Stimulated activated CD4-positive, alpha-beta T cell treated with anti-CD3 and anti-CD28 coated beads, Interleukin-2, amount 100 ng/mL, for 24 hours (primary cell): Measurements from ENCODE around the gene TXNDC2.

Experiments
- DNase-seq, 2 donors: peaks; one replicate each; pipeline ENCODE4 v3.0.0-alpha.2; 2020

The TXNDC2 gene

DNA sequence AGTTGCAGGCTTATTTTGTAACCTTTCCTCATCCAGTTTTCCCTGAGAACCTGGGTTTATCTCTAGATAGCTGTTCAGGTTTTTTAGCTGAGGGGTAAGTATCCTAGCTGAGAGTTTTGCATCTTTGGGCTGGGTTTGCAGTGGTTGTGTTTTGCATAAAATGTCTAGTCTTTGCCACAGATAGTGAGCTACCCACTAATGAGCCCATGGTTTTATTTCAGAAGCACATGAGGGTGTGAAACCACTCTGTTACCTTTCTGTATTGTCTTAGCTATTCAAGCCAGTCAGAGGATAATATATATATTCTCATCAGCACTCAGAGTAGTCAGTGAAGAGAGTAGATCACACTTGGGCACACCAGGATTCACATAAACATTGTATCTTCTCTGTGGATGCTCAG lies 24.6 kb upstream of the TXNDC2 start:
- DNase-seq = no peak

DNA sequence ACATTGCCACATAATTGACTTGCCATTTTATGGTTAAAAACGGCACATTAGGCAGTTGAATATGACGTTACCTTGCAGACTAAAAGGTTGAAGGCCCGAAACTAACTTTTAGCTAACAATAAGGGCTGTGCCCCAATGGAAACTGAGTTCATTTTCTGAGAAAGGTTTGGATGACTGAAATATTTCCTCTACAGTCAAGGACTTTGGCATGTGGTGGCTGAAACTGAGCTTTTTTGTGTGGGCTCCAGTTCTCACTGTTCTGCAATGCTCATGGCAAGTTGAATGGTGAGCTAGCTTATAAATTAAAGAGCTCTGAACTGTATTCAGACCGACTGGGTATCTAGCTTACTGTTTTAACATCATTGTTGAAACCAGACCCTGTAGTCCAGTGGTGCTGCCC lies 23.8 kb upstream of the TXNDC2 start:
- DNase-seq = peak in 1 of 2 donors; percentile 22

DNA sequence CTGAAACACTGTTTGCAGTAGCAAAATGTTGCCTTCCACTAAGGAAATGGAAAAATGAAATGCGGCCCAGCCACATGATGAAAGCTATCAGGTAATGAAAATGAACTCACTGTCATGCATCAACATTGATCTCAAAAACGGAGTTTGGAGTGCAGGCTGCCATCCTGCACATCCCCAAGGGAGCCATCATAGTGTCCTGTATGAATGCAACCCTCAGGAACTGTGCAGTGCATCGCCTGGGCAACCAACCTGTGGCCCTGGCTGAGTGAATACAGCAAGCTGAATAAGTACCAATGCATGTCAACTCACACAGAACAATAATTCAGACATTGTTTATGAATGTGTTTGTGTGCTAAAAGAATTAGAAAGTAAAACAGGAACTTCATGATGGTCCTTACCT lies 23.1 kb upstream of the TXNDC2 start:
- no peak for DNase-seq

DNA sequence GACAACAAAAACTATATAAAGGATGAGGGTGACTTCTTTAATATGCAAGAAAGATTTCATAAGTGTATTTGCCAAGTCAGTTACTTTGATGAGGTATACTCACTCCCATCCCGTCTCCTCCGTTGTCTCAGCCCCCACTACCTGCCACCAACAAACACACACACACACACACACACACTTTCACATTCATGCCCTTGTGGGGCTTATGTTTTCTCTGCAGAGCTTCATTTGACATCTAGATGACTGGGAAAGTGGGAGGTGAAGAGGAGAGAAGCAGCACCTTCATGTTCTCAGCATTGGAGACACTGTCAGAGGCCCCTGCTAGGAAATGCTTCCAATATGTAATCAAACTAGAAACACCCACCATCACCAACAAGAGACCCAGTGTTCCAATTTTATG lies 22.5 kb upstream of the TXNDC2 start:
- DNase-seq = no peak

DNA sequence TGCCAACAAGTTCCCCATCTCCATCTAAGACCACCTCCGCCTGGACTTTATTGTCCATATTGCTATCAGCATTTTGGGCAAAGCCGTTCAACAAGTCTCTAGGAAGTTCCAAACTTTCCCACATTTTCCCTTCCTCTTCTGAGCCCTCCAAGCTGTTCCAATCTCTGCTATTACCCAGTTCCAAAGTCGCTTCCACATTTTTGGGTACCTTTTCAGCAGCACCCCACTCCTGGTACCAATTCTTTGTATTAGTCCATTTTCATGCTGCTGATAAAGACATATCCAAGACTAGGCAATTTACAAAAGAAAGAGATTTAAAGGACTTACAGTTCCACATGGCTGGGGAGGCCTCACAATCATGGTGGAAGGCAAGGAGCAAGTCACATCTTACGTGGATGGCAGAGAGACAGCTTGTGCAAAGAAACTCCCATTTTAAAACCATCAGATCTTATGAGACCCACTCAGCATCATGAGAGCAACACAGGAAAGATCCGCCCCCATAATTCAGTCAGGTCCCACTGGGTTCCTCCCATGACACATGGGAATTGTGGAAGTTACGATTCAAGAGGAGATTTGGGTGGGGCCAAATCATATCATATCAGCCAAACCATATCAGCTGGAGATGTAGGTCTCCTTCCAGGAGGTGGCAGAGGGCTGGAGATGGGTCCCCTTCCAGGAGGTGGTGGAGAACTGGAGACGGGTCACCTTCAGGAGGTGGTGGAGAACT lies 19.8 kb upstream of the TXNDC2 start:
- no peak for DNase-seq

DNA sequence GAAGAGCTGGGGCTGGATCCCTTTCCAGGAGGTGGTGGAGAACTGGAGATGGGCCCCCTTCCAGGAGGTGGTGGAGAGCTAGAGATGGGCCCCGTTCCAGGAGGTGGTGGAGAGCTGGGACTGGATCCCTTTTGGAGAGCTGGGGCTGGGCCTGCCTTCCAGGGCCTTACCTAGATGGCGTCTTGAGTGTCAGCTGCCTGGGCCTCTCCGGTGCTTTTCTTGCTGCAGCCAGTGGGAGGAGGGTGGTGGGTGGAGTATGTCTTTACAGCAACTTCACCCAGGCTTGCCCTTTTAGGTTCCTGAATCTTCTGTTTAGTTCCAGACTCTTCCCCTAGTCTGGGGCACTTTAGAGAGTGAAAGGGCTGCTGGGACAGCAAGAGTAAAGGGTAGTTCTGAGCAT lies 19.1 kb upstream of the TXNDC2 start:
- no peak for DNase-seq

DNA sequence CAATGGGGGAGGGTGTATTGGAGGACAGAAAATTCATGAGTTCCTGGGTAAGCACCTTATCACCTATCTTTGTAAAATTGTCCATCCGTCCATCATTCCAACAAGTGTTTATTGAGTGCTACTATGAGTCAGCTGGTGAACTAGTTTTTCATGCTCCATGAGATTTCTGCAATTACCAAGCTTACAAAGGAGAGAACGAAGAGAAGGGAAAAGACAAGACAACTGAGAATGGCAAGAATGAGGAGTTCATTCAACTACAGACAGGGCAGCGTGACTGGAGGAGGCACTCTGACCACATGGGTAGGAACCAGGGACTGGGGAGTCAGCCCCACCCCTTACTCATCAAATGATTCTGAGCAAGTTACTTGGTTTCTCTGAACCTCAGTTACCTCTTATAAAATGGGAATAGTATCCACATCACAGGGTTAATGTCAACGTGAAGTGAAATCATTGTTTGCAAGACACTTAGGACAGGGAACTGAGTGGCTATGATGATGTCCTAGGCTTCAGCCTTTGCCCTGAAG lies 18.6 kb upstream of the TXNDC2 start:
- DNase-seq = no peak

DNA sequence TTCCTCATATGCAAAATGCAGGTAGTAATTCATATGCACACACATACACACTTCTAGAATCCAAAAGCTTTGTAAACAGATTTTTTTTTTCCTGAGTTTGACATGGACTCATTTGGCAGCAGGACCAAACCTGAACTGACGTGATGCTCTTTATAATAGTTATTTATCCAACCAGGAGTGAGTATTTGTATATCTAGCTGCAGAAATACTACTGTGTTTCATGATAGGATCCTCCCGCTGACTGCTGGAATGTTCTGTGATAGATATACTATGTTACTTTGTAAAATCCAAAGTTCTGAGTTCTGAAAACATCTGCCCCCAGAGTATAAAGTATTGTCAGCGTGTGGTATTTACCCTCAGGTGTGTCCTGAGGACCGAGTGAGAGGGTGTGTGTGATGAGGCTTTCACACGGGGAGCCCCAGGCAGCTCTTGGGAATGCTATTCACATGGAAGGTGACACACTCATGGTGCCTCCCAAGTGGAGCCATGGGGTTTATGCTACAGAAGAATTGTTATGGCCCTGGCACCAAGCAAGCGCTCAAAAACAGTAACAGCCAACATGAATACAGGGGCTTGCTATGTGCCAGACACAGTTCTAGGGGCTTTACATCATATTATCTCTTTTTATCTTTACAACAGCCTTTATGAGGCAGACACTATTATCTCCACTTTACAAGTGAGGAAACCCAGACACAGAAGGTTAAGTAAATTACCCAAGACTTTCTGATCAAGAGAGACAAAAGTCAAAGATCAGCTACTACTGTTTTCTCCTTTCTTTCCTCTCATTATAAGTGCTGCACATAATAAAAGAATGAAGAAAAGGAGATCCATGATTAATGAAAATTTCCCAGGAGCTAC lies 16.7 kb upstream of the TXNDC2 start:
- DNase-seq = no peak

DNA sequence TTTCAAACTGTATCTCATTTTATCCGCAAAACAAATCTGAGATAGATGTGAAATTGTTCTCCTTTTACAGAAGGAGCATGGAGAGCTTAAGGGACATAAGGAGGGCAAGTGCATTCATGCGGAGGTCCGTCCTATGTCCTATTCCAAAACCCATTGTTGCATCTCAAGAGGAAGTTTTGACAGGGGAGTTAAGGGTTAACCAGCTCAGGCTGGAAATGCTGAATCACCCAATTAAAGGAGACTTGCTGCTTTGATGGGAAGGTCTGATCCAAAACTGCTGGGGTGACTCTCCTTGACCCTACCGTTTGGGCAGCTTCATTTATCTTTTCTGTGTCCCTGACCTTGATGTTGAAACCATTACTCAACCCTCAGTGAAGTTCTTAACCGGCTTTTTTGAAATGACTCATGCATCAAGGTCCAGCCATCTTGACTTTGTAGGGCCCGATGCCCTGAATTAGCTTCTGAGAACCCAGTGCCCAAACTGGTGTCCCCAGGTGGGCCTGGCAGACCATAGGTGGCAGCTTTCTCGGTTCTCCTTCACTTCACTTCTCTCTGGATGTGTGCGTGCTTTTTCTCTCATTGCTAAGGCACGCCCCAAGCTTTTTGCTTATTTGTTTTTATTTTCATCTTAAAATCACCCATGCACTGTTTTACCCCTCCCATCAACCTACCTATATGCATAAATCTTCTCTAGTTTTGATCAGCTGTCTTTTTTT lies 15.9 kb upstream of the TXNDC2 start:
- no peak for DNase-seq

DNA sequence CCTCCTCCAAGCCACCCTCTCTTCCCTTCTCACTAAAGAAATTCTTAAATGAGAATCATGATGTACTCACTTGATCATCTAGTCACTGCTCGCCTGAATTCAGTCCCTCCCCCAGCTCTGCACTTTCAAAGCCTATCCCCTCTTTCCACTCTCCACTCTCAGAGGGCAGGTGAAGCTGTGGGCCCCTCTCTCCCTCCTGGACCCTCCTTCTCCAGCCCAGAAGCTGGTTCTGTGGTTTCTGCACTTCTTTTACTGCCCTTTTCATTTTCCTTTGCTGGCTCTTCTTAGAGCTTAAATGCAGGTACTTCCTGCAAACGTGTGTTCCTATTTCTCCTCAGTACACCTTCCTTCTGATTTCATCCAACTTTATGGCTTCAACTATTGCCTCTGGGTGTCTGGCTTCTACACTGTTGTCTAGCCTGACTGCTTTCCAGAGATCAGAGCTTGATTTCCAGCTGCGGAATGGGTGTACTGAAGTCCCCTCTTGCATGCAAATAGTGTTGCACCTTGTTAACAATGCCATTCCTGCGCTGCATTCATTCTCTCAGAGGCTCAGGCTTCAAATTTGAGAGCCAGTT lies 15.3 kb upstream of the TXNDC2 start:
- DNase-seq = no peak

DNA sequence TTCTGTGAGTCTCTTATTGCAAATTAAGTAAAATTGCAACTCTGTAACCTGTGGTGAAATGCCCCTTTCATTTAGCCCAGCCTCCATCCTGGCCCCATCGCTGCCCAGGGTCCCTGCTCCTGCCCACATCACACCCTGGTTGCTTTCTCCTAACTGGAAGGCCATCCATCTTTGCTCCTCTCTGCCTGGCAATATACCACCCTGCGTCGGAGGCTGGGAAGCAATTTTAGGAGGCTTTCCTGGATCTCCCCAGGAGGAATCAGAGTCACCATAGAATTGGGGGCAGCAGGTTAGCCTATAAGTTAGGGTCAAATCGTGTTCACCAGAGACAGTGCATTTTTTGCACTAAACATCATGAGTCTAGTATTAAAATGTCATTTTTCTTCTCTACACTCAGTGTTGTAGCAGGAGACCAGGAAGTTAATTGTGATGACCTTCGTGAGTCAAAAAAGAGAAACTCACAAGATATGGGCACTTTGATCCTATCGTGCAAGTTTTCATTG lies 14.5 kb upstream of the TXNDC2 start:
- DNase-seq = no peak

DNA sequence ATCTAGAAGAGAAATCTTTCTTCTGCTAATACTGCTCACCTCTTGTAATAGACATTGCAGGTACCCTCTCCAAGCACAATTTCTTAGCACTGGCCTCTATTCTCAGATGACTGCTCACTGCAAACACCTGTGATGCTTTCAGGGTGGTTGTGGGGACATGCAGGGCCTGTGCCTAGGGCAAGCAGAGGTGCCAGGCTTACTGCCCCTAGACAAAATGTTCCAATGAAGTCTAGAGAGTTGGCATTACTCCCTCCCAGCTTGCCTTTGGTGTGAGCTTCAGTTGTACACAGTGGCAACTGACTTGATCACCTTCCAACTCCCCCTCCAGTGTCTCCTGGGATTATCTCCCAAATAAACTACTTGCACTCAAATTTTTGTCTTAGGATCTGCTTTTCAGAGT lies 12.9 kb upstream of the TXNDC2 start:
- no peak for DNase-seq

DNA sequence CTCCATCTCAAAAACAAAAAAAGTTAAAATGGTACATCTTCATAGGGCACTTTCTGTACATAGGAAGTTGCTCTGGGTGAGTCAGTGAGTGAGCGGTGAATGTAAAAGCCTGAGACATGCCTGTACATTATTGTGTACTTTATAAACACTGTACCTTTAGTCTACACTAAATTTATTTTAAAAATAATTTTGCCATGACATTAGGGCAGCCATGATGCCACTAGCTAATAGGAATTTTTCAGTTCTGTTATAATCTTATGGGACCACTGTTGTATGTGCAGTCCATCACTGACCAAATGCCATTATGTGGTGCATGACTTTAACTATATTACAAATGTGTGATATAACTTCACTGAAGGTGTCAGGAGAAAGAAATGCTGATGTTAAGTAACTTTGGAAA lies 11.0 kb upstream of the TXNDC2 start:
- DNase-seq = no peak

DNA sequence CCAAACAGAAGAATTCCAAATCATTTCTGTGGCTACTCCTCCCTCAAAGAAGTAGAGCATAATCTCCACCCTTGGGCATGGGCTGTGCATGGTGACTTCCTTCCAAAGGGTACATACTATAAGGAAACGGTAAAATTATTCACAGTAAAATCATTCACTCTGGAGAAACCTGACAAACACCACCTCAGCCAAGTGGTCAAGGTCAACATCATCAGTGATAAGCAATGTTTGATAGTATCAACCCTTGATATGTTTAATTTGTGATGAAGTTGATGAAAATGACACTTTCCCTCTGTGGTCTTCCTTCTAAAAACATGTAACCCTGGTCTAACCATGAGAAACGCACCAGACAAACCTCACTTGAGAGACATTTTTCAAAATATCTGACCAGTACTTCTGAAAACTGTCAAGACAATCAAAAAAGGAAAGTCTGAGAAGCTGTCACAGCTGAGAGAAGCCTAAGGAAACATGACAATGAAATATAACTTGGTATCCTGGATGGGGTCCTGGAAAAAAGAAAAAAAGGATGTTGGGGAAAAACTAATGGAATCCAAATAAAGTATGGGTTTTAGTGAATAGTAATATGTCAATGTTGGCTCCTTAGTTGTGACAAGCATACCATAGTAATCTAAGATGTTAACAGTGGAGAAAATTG lies 9.4 kb upstream of the TXNDC2 start:
- no peak for DNase-seq

DNA sequence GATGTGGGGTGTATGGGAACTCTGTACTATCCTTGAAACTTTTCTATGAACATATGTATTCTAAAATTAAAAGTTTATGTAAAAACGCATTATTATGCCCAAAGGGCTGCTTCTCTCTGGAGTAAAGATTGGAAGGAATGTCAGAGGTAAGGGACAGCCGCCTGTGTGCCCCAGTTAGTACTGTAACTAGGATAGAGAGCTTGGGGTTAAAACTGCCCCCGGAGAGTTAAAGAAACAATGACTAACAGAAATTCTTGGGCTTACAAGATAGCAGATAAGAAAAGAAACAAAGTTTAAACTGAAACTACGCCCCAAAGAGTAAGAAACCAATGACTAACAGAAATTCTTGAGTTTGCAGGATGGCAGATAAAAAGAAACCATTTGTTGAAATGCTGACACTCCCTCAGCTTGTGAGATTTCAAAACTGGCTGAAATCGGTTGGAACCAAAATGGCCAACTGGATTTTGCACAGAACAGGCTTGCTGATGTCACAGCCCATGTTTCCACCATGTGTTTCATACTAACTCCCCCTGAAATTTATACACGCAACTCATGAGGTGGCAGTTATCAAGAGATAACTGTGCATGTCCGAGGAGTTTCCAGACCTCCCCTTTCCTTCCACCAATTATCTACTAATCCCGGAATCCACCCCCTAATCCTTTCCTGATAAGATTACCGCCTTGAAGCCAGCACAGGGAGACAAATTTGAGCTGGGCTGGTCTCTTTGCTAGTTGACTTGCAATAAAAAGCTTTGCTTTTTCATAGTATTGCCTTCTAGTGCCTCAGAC lies 8.7 kb upstream of the TXNDC2 start:
- no peak for DNase-seq

DNA sequence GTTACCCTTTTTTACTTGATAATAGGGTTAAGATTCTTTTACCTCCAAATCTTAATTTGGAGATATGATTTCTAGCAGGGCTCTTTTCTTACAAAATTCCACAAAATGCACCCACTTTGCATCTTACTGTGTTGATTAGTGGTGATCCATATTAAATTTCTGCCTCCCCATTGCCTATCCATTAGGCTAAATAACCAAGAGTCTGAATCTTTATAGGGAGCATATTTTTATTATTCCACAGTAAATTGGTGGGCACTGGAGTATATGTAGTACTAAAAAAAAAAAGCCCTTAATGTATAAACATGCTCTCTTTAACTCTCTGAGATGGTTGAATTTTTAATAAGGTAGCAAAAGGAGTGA lies 8.1 kb upstream of the TXNDC2 start:
- DNase-seq = no peak

DNA sequence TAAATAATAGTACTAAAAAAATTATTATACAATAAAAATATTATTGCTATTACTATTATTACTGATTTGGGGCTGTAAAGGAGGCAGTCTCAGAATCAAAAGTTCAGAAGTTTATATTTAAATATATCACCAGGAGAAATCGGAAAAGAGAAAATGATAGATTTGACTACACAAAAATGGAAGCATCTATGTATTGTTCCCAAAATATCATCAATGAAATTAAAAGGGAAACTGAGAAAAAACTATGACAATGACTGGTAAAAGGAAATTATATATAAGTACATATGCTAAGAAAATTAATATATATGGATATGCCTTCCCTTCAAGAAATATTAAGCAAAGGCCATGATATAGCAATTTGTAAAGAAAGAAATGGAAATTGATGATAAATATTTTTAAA lies 7.7 kb upstream of the TXNDC2 start:
- DNase-seq = no peak

DNA sequence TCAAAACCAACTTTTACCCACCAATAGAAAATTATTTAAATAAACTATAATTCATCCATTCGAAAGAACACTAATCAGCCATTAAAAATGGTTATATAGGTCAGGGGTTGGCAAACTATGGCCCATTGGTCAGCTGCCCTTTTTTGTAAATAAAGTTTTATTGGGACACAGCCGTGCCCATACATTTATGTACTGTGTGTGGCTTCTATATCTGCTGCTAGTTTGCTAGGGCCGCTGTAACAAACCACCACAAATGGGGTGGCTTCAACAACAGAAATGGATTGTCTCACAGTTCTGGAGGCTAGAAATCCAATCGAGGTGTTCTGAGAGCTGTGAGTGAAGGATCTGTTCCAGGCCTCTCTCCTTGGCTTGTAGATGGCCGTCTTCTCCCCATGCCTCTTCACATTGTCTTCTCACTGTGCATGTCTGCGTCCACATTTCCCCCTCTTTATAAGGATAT lies 7.0 kb upstream of the TXNDC2 start:
- DNase-seq = no peak

DNA sequence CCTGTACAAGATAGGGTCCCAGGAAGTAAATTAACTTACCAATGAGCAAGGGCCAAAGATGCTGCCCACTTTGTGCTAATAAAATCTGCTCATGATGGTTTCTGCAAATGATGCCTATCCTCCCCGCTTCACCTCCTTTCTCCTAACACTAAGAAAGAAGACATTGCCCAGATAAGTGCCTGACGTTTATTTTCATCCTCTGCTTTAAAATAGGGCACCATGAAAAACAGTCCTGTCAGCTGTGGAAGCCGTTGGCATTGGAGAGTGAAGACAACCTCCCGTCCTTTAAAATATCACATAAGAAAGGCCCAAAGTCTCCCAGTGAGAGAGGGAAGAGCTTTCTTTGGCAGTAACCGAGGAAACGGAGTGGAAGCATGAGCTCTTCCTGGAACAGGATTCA lies 1.7 kb upstream of the TXNDC2 start:
- no peak for DNase-seq

DNA sequence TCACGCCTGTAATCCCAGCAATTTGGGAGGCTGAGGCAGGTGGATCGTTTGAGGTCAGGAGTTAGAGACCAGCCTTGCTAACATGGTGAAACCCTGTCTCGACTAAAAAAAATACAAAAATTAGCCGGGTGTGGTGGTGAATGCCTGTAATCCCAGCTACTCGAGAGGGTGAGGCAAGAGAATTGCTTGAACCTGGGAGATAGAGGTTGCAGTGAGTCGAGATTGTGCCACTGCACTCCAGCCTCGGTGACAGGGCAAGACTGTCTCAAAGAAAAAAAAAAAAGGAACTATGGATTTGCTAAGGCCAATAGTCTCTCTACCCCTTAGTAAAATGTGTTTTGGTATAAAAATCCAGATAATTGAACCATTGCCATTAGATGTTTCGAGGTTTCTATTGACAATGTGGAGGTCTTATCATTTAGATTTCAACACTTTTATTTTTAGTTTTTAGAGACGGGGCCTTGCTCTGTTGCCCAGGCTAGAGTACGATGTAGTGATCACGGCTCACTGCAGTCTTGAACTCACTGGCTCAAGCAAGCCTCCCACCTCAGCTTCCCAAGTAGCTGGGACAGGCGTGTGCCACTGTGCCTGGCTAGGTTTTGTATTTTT lies 1.1 kb upstream of the TXNDC2 start:
- DNase-seq = no peak

DNA sequence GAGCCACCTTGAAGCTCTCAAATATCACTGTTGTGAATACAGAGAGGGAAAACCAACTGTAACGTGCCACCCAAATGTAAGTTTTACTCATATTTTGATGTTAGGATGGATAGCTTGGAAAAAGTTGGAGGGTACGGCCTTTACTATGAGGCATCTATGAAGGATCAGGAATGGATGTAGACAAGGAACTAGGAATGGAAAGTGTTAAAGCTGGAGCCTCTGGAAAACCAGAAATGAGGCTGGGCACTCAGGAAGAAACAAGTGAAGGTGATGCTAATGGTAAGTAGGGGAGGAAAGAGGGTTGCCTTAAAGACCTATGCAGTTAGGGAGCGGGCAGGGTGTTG lies 204 bp downstream of the TXNDC2 start:
- no peak for DNase-seq
